ENCODE measurements around the gene RRAS2.

GRCh38 chr11:14408612-14409011, 49.6 kb upstream of the RRAS2 start:
- no peak for TF ChIP-seq CTCF (conservative IDR thresholded peaks at IDR 0.05)
- TF ChIP-seq EZH2 (IDR thresholded peaks at IDR 0.05; ENCODE audit: low read depth), result no peak
